ENCODE data around the gene CCL28. TPM values are rescaled to one million over a fixed set of nuclear protein-coding genes. Genes with fewer than 3 reads are reported as not detected.

CCL28 gene
- total RNA-seq, 1 donor from 2014 or later = not detected

DNA sequence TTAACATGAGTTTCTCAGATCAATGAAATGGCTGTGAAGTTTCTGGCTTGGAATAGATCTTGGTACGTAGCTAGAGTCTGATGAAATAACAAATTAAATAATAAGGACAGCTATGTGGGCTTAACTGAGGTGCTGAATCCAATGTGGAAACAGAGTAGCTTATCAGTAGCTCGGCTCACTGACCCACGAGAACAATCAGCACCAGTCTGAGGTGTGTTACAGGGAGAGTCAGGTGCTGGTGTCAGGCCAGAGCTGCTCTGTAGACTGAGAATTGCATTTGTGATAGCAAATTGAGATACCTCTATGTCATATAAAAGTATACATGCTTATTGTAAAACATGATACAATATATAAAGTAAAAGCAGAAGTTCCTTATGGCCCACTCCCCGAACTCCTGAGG, 21.2 kb upstream of the CCL28 start:
- Mint-ChIP-seq H3K27me3 (ENCODE audit: unreplicated experiment) (no peaks in the 10 kb centered on the region), H3K4me1 (ENCODE audit: unreplicated experiment) (peaks cover 18% of the 10 kb centered on the region), H3K27ac (ENCODE audit: unreplicated experiment) (no peak overlapping the region), H3K36me3 (ENCODE audit: unreplicated experiment) (no peaks in the 10 kb centered on the region), H3K9me3 (ENCODE audit: unreplicated experiment) (peaks cover 9% of the 10 kb centered on the region), H3K4me3 (ENCODE audit: unreplicated experiment) (no peak overlapping the region)
- DNase-seq (ENCODE audit: extremely low spot score, unreplicated experiment) = no peak
- TF ChIP-seq, protein P1, sequence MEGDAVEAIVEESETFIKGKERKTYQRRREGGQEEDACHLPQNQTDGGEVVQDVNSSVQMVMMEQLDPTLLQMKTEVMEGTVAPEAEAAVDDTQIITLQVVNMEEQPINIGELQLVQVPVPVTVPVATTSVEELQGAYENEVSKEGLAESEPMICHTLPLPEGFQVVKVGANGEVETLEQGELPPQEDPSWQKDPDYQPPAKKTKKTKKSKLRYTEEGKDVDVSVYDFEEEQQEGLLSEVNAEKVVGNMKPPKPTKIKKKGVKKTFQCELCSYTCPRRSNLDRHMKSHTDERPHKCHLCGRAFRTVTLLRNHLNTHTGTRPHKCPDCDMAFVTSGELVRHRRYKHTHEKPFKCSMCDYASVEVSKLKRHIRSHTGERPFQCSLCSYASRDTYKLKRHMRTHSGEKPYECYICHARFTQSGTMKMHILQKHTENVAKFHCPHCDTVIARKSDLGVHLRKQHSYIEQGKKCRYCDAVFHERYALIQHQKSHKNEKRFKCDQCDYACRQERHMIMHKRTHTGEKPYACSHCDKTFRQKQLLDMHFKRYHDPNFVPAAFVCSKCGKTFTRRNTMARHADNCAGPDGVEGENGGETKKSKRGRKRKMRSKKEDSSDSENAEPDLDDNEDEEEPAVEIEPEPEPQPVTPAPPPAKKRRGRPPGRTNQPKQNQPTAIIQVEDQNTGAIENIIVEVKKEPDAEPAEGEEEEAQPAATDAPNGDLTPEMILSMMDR (IDR thresholded peaks at IDR 0.05) = no peak

DNA sequence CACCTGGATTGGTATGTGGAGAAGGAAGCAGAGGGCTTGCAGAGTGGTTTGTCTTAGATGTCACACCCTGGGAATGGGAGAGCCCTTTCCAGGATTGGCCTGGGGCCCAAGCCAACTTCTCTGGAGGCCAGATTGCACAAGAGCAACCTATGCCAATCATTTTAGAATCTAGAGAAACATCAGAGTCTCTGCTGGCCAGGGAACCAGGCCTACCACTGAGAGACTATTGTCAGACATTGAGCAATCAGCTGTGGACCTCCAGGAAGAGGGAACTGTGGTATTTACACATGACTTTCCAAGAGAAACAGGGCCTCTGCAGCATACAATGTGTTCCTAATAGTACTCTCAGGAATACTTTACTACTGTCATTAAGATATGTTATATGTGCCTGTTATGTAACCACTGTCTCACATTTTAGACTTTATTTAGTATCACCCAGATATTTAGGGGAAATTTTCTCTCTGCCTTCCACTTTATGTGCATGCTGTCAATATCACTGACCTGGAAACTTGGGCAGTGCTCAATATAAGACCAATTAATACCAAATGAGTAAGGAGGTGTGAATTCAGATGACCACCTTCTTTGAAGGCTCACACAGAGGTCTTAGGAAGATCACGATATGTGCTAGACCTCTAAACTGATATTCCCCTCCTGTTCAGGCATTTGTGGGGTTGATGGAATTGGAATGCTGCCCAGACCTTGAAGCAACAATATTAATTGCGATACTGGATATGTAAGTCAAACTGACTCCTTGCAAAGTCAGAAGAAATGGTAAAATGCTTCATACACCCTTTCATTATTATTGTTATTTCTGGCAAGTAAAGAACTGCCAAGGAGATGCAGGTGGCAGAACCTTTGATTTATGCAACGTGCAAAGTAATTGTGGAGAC, 20.5 kb upstream of the CCL28 start:
- TF ChIP-seq, protein P1 (IDR thresholded peaks at IDR 0.05) = no peak
- peaks cover 4% of the 10 kb centered on the region for H3K9me3 Mint-ChIP-seq (ENCODE audit: unreplicated experiment)
- H3K27me3 Mint-ChIP-seq (ENCODE audit: unreplicated experiment) = no peaks in the 10 kb centered on the region
- no peaks in the 10 kb centered on the region for H3K36me3 Mint-ChIP-seq (ENCODE audit: unreplicated experiment)
- peaks cover 25% of the 10 kb centered on the region for H3K4me1 Mint-ChIP-seq (ENCODE audit: unreplicated experiment)
- H3K4me3 Mint-ChIP-seq (ENCODE audit: unreplicated experiment) = no peak overlapping the region
- DNase-seq (ENCODE audit: extremely low spot score, unreplicated experiment) = peak; percentile 84
- H3K27ac Mint-ChIP-seq (ENCODE audit: unreplicated experiment) = peak overlapping the region; percentile 72

DNA sequence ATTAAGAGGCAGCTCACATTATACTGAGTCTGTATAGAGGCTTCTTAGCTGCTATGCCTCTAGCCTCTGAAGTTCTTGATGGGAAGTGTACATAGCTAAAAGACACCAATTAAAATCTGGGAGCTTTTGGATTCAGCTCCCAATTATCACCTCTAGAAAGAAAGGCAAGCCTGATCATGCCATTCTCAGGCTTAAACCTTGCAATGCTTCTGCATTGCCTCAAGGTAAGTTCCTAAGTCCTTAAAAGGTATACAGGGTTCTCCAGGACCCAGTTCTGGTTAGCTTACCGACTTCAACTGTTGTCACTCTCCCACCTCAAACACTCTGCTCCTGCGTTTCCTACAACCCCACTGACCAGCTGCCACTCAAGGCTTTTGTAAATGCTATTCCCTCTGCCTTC, 17.5 kb upstream of the CCL28 start:
- no peaks in the 10 kb centered on the region for H3K27me3 Mint-ChIP-seq (ENCODE audit: unreplicated experiment)
- no peak overlapping the region for H3K4me3 Mint-ChIP-seq (ENCODE audit: unreplicated experiment)
- TF ChIP-seq, protein P1 (IDR thresholded peaks at IDR 0.05) = no peak
- no peak for DNase-seq (ENCODE audit: extremely low spot score, unreplicated experiment)
- peaks cover 30% of the 10 kb centered on the region for H3K4me1 Mint-ChIP-seq (ENCODE audit: unreplicated experiment)
- no peak overlapping the region for H3K27ac Mint-ChIP-seq (ENCODE audit: unreplicated experiment)
- no peaks in the 10 kb centered on the region for H3K36me3 Mint-ChIP-seq (ENCODE audit: unreplicated experiment)
- no peaks in the 10 kb centered on the region for H3K9me3 Mint-ChIP-seq (ENCODE audit: unreplicated experiment)

DNA sequence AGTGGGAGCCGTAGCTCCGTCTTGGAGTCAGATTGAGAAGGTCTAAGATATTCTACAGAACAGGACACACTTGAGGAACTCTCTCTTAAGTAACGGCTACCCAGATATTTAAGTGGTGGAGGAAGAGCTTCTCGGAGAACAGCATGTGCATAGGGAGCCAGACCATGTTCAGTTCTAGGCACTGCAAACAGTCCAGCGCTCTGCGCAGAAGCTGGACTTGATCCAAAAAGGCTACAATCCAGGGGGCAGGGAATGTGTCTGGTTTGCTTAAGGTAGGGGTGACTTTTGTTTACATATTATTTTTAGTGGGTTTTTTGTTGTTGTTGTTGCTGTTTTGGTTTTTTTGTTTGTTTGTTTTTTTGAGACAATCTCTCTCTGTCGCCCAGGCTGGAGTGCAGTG, 16.8 kb upstream of the CCL28 start:
- no peak for DNase-seq (ENCODE audit: extremely low spot score, unreplicated experiment)
- no peaks in the 10 kb centered on the region for H3K9me3 Mint-ChIP-seq (ENCODE audit: unreplicated experiment)
- H3K27ac Mint-ChIP-seq (ENCODE audit: unreplicated experiment) = no peak overlapping the region
- H3K4me1 Mint-ChIP-seq (ENCODE audit: unreplicated experiment) = peaks cover 30% of the 10 kb centered on the region
- H3K4me3 Mint-ChIP-seq (ENCODE audit: unreplicated experiment) = no peak overlapping the region
- TF ChIP-seq, protein P1 (IDR thresholded peaks at IDR 0.05) = no peak
- H3K27me3 Mint-ChIP-seq (ENCODE audit: unreplicated experiment) = no peaks in the 10 kb centered on the region
- H3K36me3 Mint-ChIP-seq (ENCODE audit: unreplicated experiment) = no peaks in the 10 kb centered on the region

DNA sequence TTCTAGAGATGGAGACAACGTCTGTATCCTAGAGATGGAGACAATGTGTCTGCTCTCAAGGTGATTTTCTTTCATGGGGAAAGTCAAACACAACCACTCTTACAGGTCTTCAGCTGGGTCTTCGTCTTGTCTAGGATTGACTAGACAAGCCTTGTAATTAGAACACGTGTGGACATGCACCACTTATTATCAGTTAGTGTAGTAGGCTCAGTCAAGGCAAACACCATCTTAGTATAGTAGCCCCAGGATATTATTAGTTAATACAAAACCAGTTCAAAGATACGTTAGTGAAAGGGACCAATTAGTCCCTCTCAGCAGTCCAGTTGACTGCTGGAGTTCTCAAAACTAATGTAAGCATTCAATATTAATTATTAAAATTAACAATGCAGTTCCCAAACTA, 15.1 kb upstream of the CCL28 start:
- Mint-ChIP-seq H3K36me3 (ENCODE audit: unreplicated experiment) (no peaks in the 10 kb centered on the region), H3K27ac (ENCODE audit: unreplicated experiment) (no peak overlapping the region), H3K9me3 (ENCODE audit: unreplicated experiment) (no peaks in the 10 kb centered on the region), H3K4me1 (ENCODE audit: unreplicated experiment) (peaks cover 19% of the 10 kb centered on the region), H3K27me3 (ENCODE audit: unreplicated experiment) (no peaks in the 10 kb centered on the region), H3K4me3 (ENCODE audit: unreplicated experiment) (no peak overlapping the region)
- no peak for DNase-seq (ENCODE audit: extremely low spot score, unreplicated experiment)
- TF ChIP-seq, protein P1 (IDR thresholded peaks at IDR 0.05) = no peak

All from osteocyte (in vitro differentiated cells).